GM23248 (cell line): Measurements from ENCODE around the gene VWA8. TPM values are rescaled to one million over a fixed set of nuclear protein-coding genes. Genes with fewer than 3 reads are reported as not detected.

Source experiments
- DNase-seq: peaks from one replicate; pipeline ENCODE4 v3.0.0-alpha.2; 2015
- H2AFZ ChIP-seq: fragments of 200-600 bp; sonication (generic); 2 replicates; pipeline ENCODE4 v1.6.1; 2016; ENCODE audit warnings: antibody characterized with exemption
- H3F3A ChIP-seq: fragments of 200-600 bp; sonication (generic); 2 replicates; pipeline ENCODE4 v1.6.1; 2016; ENCODE audit warnings: mild to moderate bottlenecking, antibody characterized with exemption, mixed run types; ENCODE audit not compliant: insufficient read depth
- H3K27ac ChIP-seq: fragments of 200-600 bp; sonication (generic); 2 replicates; pipeline ENCODE4 v1.5.1; 2016; ENCODE audit warnings: mild to moderate bottlenecking
- H3K27me3 ChIP-seq: fragments of 200-600 bp; sonication (generic); replicated peaks from 2 replicates; pipeline ENCODE4 v1.6.1; 2016; ENCODE audit warnings: mild to moderate bottlenecking; ENCODE audit not compliant: insufficient read depth
- H3K36me3 ChIP-seq: fragments of 200-600 bp; sonication (generic); 2 replicates; pipeline ENCODE4 v1.6.1; 2016; ENCODE audit warnings: low read depth, mild to moderate bottlenecking
- H3K4me1 ChIP-seq: fragments of 200-600 bp; sonication (generic); 2 replicates; pipeline ENCODE4 v1.6.1; 2016; ENCODE audit warnings: mild to moderate bottlenecking; ENCODE audit not compliant: insufficient read depth
- H3K4me2 ChIP-seq: fragments of 200-600 bp; sonication (generic); one replicate; pipeline ENCODE4 v1.6.1; 2016; ENCODE audit warnings: mild to moderate bottlenecking; ENCODE audit not compliant: unreplicated experiment
- H3K4me3 ChIP-seq: fragments of 200-600 bp; sonication (generic); 2 replicates; pipeline ENCODE4 v1.5.1; 2016; ENCODE audit warnings: mild to moderate bottlenecking
- H3K79me2 ChIP-seq: fragments of 200-600 bp; sonication (generic); 2 replicates; pipeline ENCODE4 v1.6.1; 2016; ENCODE audit warnings: mild to moderate bottlenecking; ENCODE audit not compliant: insufficient read depth
- H3K9ac ChIP-seq: fragments of 200-600 bp; sonication (generic); 2 replicates; pipeline ENCODE4 v1.6.1; 2016; ENCODE audit warnings: mild to moderate bottlenecking
- H3K9me2 ChIP-seq: fragments of 200-600 bp; sonication (generic); 2 replicates; pipeline ENCODE4 v1.6.1; 2016; ENCODE audit warnings: mixed run types, mild to moderate bottlenecking, moderate library complexity; ENCODE audit not compliant: insufficient read depth
- H3K9me3 ChIP-seq: fragments of 200-600 bp; sonication (generic); one replicate; pipeline ENCODE4 v1.6.1; 2017; ENCODE audit warnings: low read depth
- H4K20me1 ChIP-seq: fragments of 200-600 bp; sonication (generic); 2 replicates; pipeline ENCODE4 v1.6.0; 2016; ENCODE audit not compliant: insufficient read depth
- EZH2 ChIP-seq: fragments of 200-600 bp; sonication (generic); IDR thresholded peaks from 2 replicates; pipeline ENCODE4 v1.6.1; 2018; ENCODE audit warnings: antibody characterized with exemption, mild to moderate bottlenecking; ENCODE audit not compliant: insufficient read depth, poor library complexity, severe bottlenecking
- EZH2phosphoT487 ChIP-seq: fragments of 200-600 bp; sonication (generic); IDR thresholded peaks from 2 replicates; pipeline ENCODE4 v1.6.1; 2018; ENCODE audit warnings: antibody characterized with exemption, moderate library complexity, mild to moderate bottlenecking, low read depth; ENCODE audit not compliant: insufficient read depth
- WGBS, 2 experiments: methylation state at CpG; one replicate each; pipeline ENCODE4 v1.1.6; 2015 to 2017; ENCODE audit warnings: low lambda C conversion rate in 2 of 2, low coverage in 1 of 2; ENCODE audit errors: missing lambda C conversion rate in 2 of 2; 5-methylcytosine and 5-hydroxymethylcytosine counted together
- in situ Hi-C: fragments of 300-500 bp; cut with MboI; formaldehyde crosslinking; loops from 2 replicates; pipeline ENCODE4 v1.15.0; 2020
- polyA plus RNA-seq: library from polyadenylated mRNA; unstranded; fragments of >200 nt; fragmentation: Nextera tagmentation; extraction: Ambion mirVana; gene quantifications from 2 replicates; pipeline ENCODE4 v1.2.1, GENCODE V29; 2016
- total RNA-seq: library from RNA; depleted of rRNA; stranded (reverse); fragments of >200 nt; shearing (Covaris generic); gene quantifications from 2 replicates; pipeline ENCODE4 v1.2.3, GENCODE V29; 2014

VWA8 gene
- total and polyA plus RNA-seq, 2 experiments from 2014 or later, result 3.9 to 10.1 TPM

DNA sequence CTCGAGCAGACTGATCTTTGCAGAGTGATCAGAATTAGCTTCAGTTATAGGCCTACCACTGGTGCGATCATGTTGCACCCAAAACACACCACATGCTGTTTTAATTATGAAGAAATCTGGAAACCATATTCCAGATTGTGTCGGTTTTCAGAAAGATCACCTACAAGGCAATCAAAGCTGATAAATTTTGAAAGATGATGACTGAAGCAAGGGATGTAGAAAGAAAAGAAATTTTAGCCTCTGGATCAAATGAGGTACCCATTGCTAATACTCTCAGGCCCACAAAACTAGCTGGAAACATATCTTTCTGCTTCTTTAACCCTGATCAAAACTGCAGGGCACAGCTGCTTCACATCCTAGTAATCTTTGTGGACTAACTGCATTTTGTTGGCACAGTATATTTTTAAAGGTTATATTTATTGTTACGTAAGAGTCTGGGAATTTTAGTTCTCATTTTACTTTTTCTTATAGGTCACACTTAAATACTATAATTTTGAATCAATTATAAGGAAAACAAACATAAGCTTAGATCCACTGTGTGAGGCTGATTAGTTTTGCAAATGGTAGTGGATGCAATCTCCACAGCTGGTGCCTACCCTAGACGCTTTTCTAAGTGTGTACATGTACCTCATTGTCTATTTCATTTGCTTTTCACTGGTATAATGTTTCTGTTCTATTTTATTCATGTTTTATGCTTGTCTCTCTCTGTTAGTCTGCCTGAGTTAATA is 352.6 kb downstream of the VWA8 start:
- Histone ChIP-seq H3K9me3 (no peaks in the 10 kb centered on the region), H3K9ac (no peak overlapping the region), H3F3A (peaks cover 57% of the 10 kb centered on the region), H3K27ac (peak overlapping the region; percentile 40), H2AFZ (no peak overlapping the region), H3K79me2 (no peaks in the 10 kb centered on the region), H3K36me3 (no peaks in the 10 kb centered on the region), H3K9me2 (no peaks in the 10 kb centered on the region), H3K27me3 (no peaks in the 10 kb centered on the region), H3K4me2 (no peak overlapping the region), H3K4me3 (no peak overlapping the region), H4K20me1 (no peaks in the 10 kb centered on the region), H3K4me1 (peaks cover 59% of the 10 kb centered on the region)
- no peak for DNase-seq
- in situ Hi-C loops, result no loop called here
- TF ChIP-seq EZH2 (no peak), EZH2phosphoT487 (no peak)
- 46 to 52% methylated on average over 5 of the region's 5 CpGs for WGBS, 2 experiments

DNA sequence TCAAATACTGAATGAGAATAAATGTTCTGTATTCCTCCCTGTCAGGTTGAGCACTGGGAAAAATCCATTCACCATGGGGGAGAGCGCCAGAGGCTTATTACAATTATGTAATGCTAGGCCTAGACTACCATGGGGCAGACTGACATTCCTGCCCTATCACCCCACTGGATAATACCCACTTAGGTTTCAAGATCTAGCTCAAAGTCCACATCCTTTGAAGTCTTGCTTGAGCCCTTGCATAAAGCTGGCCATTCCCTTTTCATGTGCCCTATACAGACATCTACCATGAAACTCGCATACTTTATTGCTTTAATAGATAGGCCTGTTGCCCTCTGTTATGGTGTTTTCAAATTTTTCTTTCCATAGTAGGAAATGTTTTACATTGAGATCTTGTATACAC is 354.3 kb downstream of the VWA8 start:
- Histone ChIP-seq H3K79me2 (no peaks in the 10 kb centered on the region), H3K9me3 (no peaks in the 10 kb centered on the region)

DNA sequence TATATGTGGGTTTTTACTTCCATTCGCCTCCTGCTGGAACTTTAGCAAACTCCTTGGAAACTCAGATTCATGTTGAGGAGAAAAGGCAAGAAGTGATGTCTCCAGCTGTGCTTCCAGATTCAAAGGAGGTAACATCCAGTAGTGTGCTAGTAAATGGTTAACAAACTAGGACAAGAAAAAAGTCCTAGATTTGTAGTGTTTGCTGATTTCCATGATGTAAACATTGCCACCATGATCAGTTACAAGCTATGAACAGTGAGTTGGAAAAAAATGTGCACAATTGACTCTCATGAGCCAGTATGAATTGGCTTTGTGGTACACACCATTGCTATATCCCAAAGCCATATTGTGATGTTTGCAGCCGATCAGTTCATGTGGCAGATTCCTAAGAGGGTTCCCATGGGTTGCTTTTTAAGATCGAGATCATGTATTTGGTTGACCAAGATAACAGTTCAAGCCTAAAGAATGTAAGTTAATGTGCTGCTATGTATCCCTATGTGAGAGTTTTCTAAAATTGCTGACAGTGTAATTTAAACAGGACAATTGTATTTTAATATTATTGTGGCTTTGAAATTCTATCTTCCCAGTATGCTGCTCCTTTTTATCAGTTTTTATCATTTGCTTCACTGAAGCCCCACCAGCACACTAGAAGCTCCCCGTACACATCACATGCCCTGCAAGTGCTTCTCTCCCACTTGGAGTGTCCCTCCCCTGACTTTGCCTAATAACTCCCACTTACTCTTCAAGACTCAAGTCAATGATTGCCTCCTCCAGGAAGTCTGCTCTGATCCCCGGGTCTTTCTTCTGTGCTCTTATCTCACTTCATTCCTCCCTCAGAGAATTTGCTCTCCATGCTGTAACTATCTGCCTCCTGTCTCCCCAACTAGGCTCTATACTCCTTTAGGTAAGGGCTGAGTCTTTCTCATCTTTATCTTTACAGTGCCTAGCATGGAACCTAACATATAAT is 355.3 kb downstream of the VWA8 start:
- no peaks in the 10 kb centered on the region for H3K9me3 ChIP-seq
- no peak overlapping the region for H3K4me2 ChIP-seq
- H3K79me2 ChIP-seq, result no peaks in the 10 kb centered on the region
- H3F3A ChIP-seq, result peaks cover 33% of the 10 kb centered on the region
- no peak overlapping the region for H3K9ac ChIP-seq
- H3K36me3 ChIP-seq, result no peaks in the 10 kb centered on the region
- H3K4me3 ChIP-seq, result no peak overlapping the region
- no peaks in the 10 kb centered on the region for H4K20me1 ChIP-seq
- DNase-seq, result no peak
- in situ Hi-C loops, result no loop called here
- TF ChIP-seq EZH2 (no peak), EZH2phosphoT487 (no peak)
- WGBS, 2 experiments, result 89% methylated on average over 5 of the region's 5 CpGs
- no peaks in the 10 kb centered on the region for H3K27me3 ChIP-seq
- peaks cover 45% of the 10 kb centered on the region for H3K4me1 ChIP-seq
- no peak overlapping the region for H3K27ac ChIP-seq
- no peak overlapping the region for H2AFZ ChIP-seq
- no peaks in the 10 kb centered on the region for H3K9me2 ChIP-seq

More for the DNA sequence above, 354.3 kb downstream of the VWA8 start:
- no peak for DNase-seq
- Histone ChIP-seq H3K9me2 (no peaks in the 10 kb centered on the region), H3F3A (peaks cover 44% of the 10 kb centered on the region), H3K4me3 (no peak overlapping the region), H3K27ac (no peak overlapping the region), H2AFZ (no peak overlapping the region), H3K27me3 (no peaks in the 10 kb centered on the region), H3K9ac (no peak overlapping the region), H3K36me3 (no peaks in the 10 kb centered on the region), H3K4me1 (peaks cover 51% of the 10 kb centered on the region), H4K20me1 (no peaks in the 10 kb centered on the region), H3K4me2 (no peak overlapping the region)
- no peak for TF ChIP-seq EZH2
- no peak for TF ChIP-seq EZH2phosphoT487
- in situ Hi-C loops, result no loop called here
- 96 to 98% methylated on average over 2 of the region's 2 CpGs for WGBS, 2 experiments

GRCh38 chr13:41603917-41604316 is 357.0 kb downstream of the VWA8 start:
- no peaks in the 10 kb centered on the region for H3K9me2 ChIP-seq
- H3K9ac ChIP-seq, result no peak overlapping the region
- no peak overlapping the region for H3K4me2 ChIP-seq
- no peak for TF ChIP-seq EZH2phosphoT487
- H3K9me3 ChIP-seq, result no peaks in the 10 kb centered on the region
- H3K27me3 ChIP-seq, result no peaks in the 10 kb centered on the region
- no peak overlapping the region for H3K27ac ChIP-seq
- no peaks in the 10 kb centered on the region for H3K79me2 ChIP-seq
- no peaks in the 10 kb centered on the region for H4K20me1 ChIP-seq
- WGBS, 2 experiments, result 17 to 27% methylated on average over 1 of the region's 1 CpG
- no peak overlapping the region for H3K4me3 ChIP-seq
- H2AFZ ChIP-seq, result no peak overlapping the region
- peaks cover 30% of the 10 kb centered on the region for H3K4me1 ChIP-seq
- peak; percentile 76 for DNase-seq
- in situ Hi-C loops, result no loop called here
- peaks cover 17% of the 10 kb centered on the region for H3F3A ChIP-seq
- H3K36me3 ChIP-seq, result no peaks in the 10 kb centered on the region
